NB4 (cell line): Measurements from ENCODE around the gene CFAP157.

ENCODE experiments used
- CTCF ChIP-seq: IDR thresholded peaks from one replicate; pipeline ENCODE4 v1.5.1; 2012; ENCODE audit warnings: low read depth, low read length
- MAX ChIP-seq: IDR thresholded peaks from 2 replicates; pipeline ENCODE4 v1.6.1; 2011; ENCODE audit warnings: low read depth, low read length
- POLR2A ChIP-seq: IDR thresholded peaks from 2 replicates; pipeline ENCODE4 v1.6.1; 2011; ENCODE audit warnings: mild to moderate bottlenecking; ENCODE audit not compliant: insufficient read length; ENCODE audit errors: extremely low read depth

- TF ChIP-seq CTCF, result no peak
- TF ChIP-seq POLR2A, result no peak
- TF ChIP-seq MAX, result no peak
Measured at GRCh38 chr9:127692071-127692470, 14.7 kb upstream of the CFAP157 start.
